ENCODE data around the gene DTD1.

Gene DTD1

GRCh38 chr20:18611492-18611891 lies 23.6 kb downstream of the DTD1 start:
- TF ChIP-seq, protein P1, sequence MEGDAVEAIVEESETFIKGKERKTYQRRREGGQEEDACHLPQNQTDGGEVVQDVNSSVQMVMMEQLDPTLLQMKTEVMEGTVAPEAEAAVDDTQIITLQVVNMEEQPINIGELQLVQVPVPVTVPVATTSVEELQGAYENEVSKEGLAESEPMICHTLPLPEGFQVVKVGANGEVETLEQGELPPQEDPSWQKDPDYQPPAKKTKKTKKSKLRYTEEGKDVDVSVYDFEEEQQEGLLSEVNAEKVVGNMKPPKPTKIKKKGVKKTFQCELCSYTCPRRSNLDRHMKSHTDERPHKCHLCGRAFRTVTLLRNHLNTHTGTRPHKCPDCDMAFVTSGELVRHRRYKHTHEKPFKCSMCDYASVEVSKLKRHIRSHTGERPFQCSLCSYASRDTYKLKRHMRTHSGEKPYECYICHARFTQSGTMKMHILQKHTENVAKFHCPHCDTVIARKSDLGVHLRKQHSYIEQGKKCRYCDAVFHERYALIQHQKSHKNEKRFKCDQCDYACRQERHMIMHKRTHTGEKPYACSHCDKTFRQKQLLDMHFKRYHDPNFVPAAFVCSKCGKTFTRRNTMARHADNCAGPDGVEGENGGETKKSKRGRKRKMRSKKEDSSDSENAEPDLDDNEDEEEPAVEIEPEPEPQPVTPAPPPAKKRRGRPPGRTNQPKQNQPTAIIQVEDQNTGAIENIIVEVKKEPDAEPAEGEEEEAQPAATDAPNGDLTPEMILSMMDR (IDR thresholded peaks at IDR 0.05; ENCODE audit: low read depth, low read length, poor library complexity, severe bottlenecking): no peak
- no peak for TF ChIP-seq EZH2phosphoT487 (IDR thresholded peaks at IDR 0.05; ENCODE audit: borderline replicate concordance, low read length)
- no peaks in the 10 kb centered on the region for H3F3A ChIP-seq (ENCODE audit: control insufficient read depth, insufficient read depth)
- no peaks in the 10 kb centered on the region for H3K79me2 ChIP-seq (ENCODE audit: control insufficient read depth, low read length)
- no peaks in the 10 kb centered on the region for H3K9me2 ChIP-seq (replicated peaks; ENCODE audit: control insufficient read depth, low read length)
- H3K27ac ChIP-seq (ENCODE audit: low read depth, low read length): no peak overlapping the region
- no peak overlapping the region for H3K4me2 ChIP-seq (ENCODE audit: low read length)
- no peaks in the 10 kb centered on the region for H3K36me3 ChIP-seq (ENCODE audit: control insufficient read depth, low read length)
- H3K4me3 ChIP-seq (ENCODE audit: low read length): no peak overlapping the region
- H3K9me3 ChIP-seq (ENCODE audit: control insufficient read depth, insufficient read depth, low read length): no peaks in the 10 kb centered on the region
- no peaks in the 10 kb centered on the region for H4K20me1 ChIP-seq (ENCODE audit: control insufficient read depth, insufficient read depth, low read depth, low read length)
- no peaks in the 10 kb centered on the region for H3K27me3 ChIP-seq (ENCODE audit: control insufficient read depth, low read length)
- no peaks in the 10 kb centered on the region for H3K4me1 ChIP-seq (ENCODE audit: control insufficient read depth, low read length)

GRCh38 chr20:18613553-18613952 lies 25.7 kb downstream of the DTD1 start:
- Histone ChIP-seq H3K9me2 (replicated peaks; ENCODE audit: control insufficient read depth, low read length) (no peaks in the 10 kb centered on the region), H3K79me2 (ENCODE audit: control insufficient read depth, low read length) (no peaks in the 10 kb centered on the region), H3K4me2 (ENCODE audit: low read length) (no peak overlapping the region), H3K36me3 (ENCODE audit: control insufficient read depth, low read length) (no peaks in the 10 kb centered on the region), H3K27ac (ENCODE audit: low read depth, low read length) (no peak overlapping the region), H3K9me3 (ENCODE audit: control insufficient read depth, insufficient read depth, low read length) (no peaks in the 10 kb centered on the region), H4K20me1 (ENCODE audit: control insufficient read depth, insufficient read depth, low read depth, low read length) (no peaks in the 10 kb centered on the region), H3K4me1 (ENCODE audit: control insufficient read depth, low read length) (no peaks in the 10 kb centered on the region), H3F3A (ENCODE audit: control insufficient read depth, insufficient read depth) (no peaks in the 10 kb centered on the region), H3K27me3 (ENCODE audit: control insufficient read depth, low read length) (no peaks in the 10 kb centered on the region), H3K4me3 (ENCODE audit: low read length) (no peak overlapping the region)
- no peak for TF ChIP-seq EZH2phosphoT487 (IDR thresholded peaks at IDR 0.05; ENCODE audit: borderline replicate concordance, low read length)
- TF ChIP-seq, protein P1 (IDR thresholded peaks at IDR 0.05; ENCODE audit: low read depth, low read length, poor library complexity, severe bottlenecking): peak; percentile 7

- Histone ChIP-seq H3K27me3 (ENCODE audit: control insufficient read depth, low read length) (no peaks in the 10 kb centered on the region), H3K4me2 (ENCODE audit: low read length) (no peak overlapping the region), H3K36me3 (ENCODE audit: control insufficient read depth, low read length) (no peaks in the 10 kb centered on the region), H3K9me3 (ENCODE audit: control insufficient read depth, insufficient read depth, low read length) (no peaks in the 10 kb centered on the region), H3K4me3 (ENCODE audit: low read length) (no peak overlapping the region), H3K79me2 (ENCODE audit: control insufficient read depth, low read length) (no peaks in the 10 kb centered on the region), H3F3A (ENCODE audit: control insufficient read depth, insufficient read depth) (no peaks in the 10 kb centered on the region), H3K9me2 (replicated peaks; ENCODE audit: control insufficient read depth, low read length) (no peaks in the 10 kb centered on the region), H3K27ac (ENCODE audit: low read depth, low read length) (no peak overlapping the region), H4K20me1 (ENCODE audit: control insufficient read depth, insufficient read depth, low read depth, low read length) (no peaks in the 10 kb centered on the region), H3K4me1 (ENCODE audit: control insufficient read depth, low read length) (no peaks in the 10 kb centered on the region)
- TF ChIP-seq EZH2phosphoT487 (IDR thresholded peaks at IDR 0.05; ENCODE audit: borderline replicate concordance, low read length): no peak
- TF ChIP-seq, protein P1 (IDR thresholded peaks at IDR 0.05; ENCODE audit: low read depth, low read length, poor library complexity, severe bottlenecking): no peak
These were observed 26.4 kb downstream of the DTD1 start for GRCh38 chr20:18614244-18614643.

Measured in DOHH2 (cell line).